Measurements from ENCODE around the gene FOXP1. TPM values are rescaled to one million over a fixed set of nuclear protein-coding genes. Genes with fewer than 3 reads are reported as not detected.

FOXP1 gene
- polyA plus RNA-seq, 1 donor from 2014 or later, result 5.6 TPM

GRCh38 chr3:71131375-71132314, 451.9 kb downstream of the FOXP1 start:
- H3K4me3 ChIP-seq (ENCODE audit: low read length), result peak overlapping the region; percentile 51
- peak overlapping the region; percentile 28 for H2AFZ ChIP-seq (ENCODE audit: low read depth, low read length)
- H3K9me3 ChIP-seq (ENCODE audit: low read length), result no peaks in the 10 kb centered on the region
- no peaks in the 10 kb centered on the region for H4K20me1 ChIP-seq (ENCODE audit: insufficient read depth)
- peak overlapping the region; percentile 80 for H3K27ac ChIP-seq (ENCODE audit: low read length)
- no peaks in the 10 kb centered on the region for H3K27me3 ChIP-seq (ENCODE audit: insufficient read depth, low read depth, low read length)
- TF ChIP-seq MXI1 (conservative IDR thresholded peaks at IDR 0.05; ENCODE audit: poor library complexity, severe bottlenecking) (no peak), REST (IDR thresholded peaks at IDR 0.05; ENCODE audit: borderline replicate concordance) (peak; percentile 83), EP300 (conservative IDR thresholded peaks at IDR 0.05; ENCODE audit: poor library complexity, severe bottlenecking) (peak; percentile 91), EZH2 (IDR thresholded peaks at IDR 0.05; ENCODE audit: borderline replicate concordance, insufficient read depth, low read length, poor library complexity, severe bottlenecking) (no peak), POLR2AphosphoS5 (IDR thresholded peaks at IDR 0.05) (peak; percentile 64)
- H3K36me3 ChIP-seq (ENCODE audit: insufficient read depth, low read length), result no peaks in the 10 kb centered on the region
- peaks cover 10% of the 10 kb centered on the region for H3F3A ChIP-seq (ENCODE audit: insufficient read depth, low read length, poor library complexity, severe bottlenecking)
- H3K4me2 ChIP-seq (ENCODE audit: low read length), result peak overlapping the region; percentile 61
- no peaks in the 10 kb centered on the region for H3K79me2 ChIP-seq (replicated peaks; ENCODE audit: insufficient read depth, low read length)
- no peaks in the 10 kb centered on the region for H3K9me2 ChIP-seq (ENCODE audit: insufficient read depth, low read length)
- H3K9ac ChIP-seq (ENCODE audit: low read length), result peak overlapping the region; percentile 48

GRCh38 chr3:71130471-71131374, 452.8 kb downstream of the FOXP1 start:
- Histone ChIP-seq H3K27ac (ENCODE audit: low read length) (peak overlapping the region; percentile 80), H3K9me2 (ENCODE audit: insufficient read depth, low read length) (no peaks in the 10 kb centered on the region), H3K27me3 (ENCODE audit: insufficient read depth, low read depth, low read length) (no peaks in the 10 kb centered on the region), H3F3A (ENCODE audit: insufficient read depth, low read length, poor library complexity, severe bottlenecking) (peaks cover 10% of the 10 kb centered on the region), H3K9me3 (ENCODE audit: low read length) (no peaks in the 10 kb centered on the region), H2AFZ (ENCODE audit: low read depth, low read length) (no peak overlapping the region), H3K79me2 (replicated peaks; ENCODE audit: insufficient read depth, low read length) (no peaks in the 10 kb centered on the region), H3K4me3 (ENCODE audit: low read length) (peak overlapping the region; percentile 51), H4K20me1 (ENCODE audit: insufficient read depth) (no peaks in the 10 kb centered on the region), H3K36me3 (ENCODE audit: insufficient read depth, low read length) (no peaks in the 10 kb centered on the region), H3K9ac (ENCODE audit: low read length) (peak overlapping the region; percentile 48), H3K4me2 (ENCODE audit: low read length) (peak overlapping the region; percentile 61)
- TF ChIP-seq POLR2AphosphoS5 (IDR thresholded peaks at IDR 0.05) (no peak), RAD21 (conservative IDR thresholded peaks at IDR 0.05) (no peak), TAF1 (IDR thresholded peaks at IDR 0.05; ENCODE audit: low read depth) (no peak), EP300 (conservative IDR thresholded peaks at IDR 0.05; ENCODE audit: poor library complexity, severe bottlenecking) (no peak), CTCF (IDR thresholded peaks at IDR 0.05; ENCODE audit: poor library complexity, severe bottlenecking) (no peak), EZH2 (IDR thresholded peaks at IDR 0.05; ENCODE audit: borderline replicate concordance, insufficient read depth, low read length, poor library complexity, severe bottlenecking) (no peak), MXI1 (conservative IDR thresholded peaks at IDR 0.05; ENCODE audit: poor library complexity, severe bottlenecking) (no peak), SMC3 (conservative IDR thresholded peaks at IDR 0.05; ENCODE audit: poor library complexity) (no peak), REST (IDR thresholded peaks at IDR 0.05; ENCODE audit: borderline replicate concordance) (no peak)
